ENCODE results near the gene L1CAM.

Gene L1CAM

GRCh38 chrX:153925387-153925738, 39.4 kb upstream of the L1CAM start:
- no peak for DNase-seq (ENCODE audit: low read depth in 2 of 2)

GRCh38 chrX:153924149-153924861, 38.3 kb upstream of the L1CAM start:
- DNase-seq (ENCODE audit: low read depth in 2 of 2), result no peak

GRCh38 chrX:153922932-153923857, 37.2 kb upstream of the L1CAM start:
- DNase-seq (ENCODE audit: low read depth in 2 of 2), result no peak

GRCh38 chrX:153921511-153922446, 35.8 kb upstream of the L1CAM start:
- DNase-seq (ENCODE audit: low read depth in 2 of 2), result no peak

GRCh38 chrX:153921070-153921469, 35.1 kb upstream of the L1CAM start:
- no peak for DNase-seq (ENCODE audit: low read depth in 2 of 2)

GRCh38 chrX:153920546-153920945, 34.6 kb upstream of the L1CAM start:
- DNase-seq (ENCODE audit: low read depth in 2 of 2), result no peak

- DNase-seq (ENCODE audit: low read depth in 2 of 2), result no peak
Observed at GRCh38 chrX:153919281-153919680, 33.3 kb upstream of the L1CAM start.

- DNase-seq (ENCODE audit: low read depth in 2 of 2), result no peak
Observed at GRCh38 chrX:153917869-153918268, 31.9 kb upstream of the L1CAM start.

GRCh38 chrX:153913701-153914100, 27.7 kb upstream of the L1CAM start:
- no peak for DNase-seq (ENCODE audit: low read depth in 2 of 2)

- no peak for DNase-seq (ENCODE audit: low read depth in 2 of 2)
Observed at GRCh38 chrX:153913211-153913610, 27.2 kb upstream of the L1CAM start.

GRCh38 chrX:153911798-153912197, 25.8 kb upstream of the L1CAM start:
- DNase-seq (ENCODE audit: low read depth in 2 of 2), result no peak

- DNase-seq (ENCODE audit: low read depth in 2 of 2), result no peak
Observed at GRCh38 chrX:153910446-153910845, 24.5 kb upstream of the L1CAM start.

GRCh38 chrX:153909980-153910360, 24.0 kb upstream of the L1CAM start:
- DNase-seq (ENCODE audit: low read depth in 2 of 2), result no peak

GRCh38 chrX:153909024-153909979, 23.3 kb upstream of the L1CAM start:
- no peak for DNase-seq (ENCODE audit: low read depth in 2 of 2)

GRCh38 chrX:153908219-153908860, 22.4 kb upstream of the L1CAM start:
- no peak for DNase-seq (ENCODE audit: low read depth in 2 of 2)

- no peak for DNase-seq (ENCODE audit: low read depth in 2 of 2)
Observed at GRCh38 chrX:153907456-153907855, 21.5 kb upstream of the L1CAM start.

GRCh38 chrX:153906126-153906917, 20.3 kb upstream of the L1CAM start:
- DNase-seq (ENCODE audit: low read depth in 2 of 2), result no peak

- DNase-seq (ENCODE audit: low read depth in 2 of 2), result no peak
Observed at GRCh38 chrX:153905481-153906095, 19.6 kb upstream of the L1CAM start.

Measured in stimulated activated CD4-positive, alpha-beta T cell treated with anti-CD3 and anti-CD28 coated beads, Interleukin-15, amount 100 ng/mL, for 48 hours (primary cell).